MCF 10A (cell line): ENCODE measurements around the gene STUB1. TPM values are rescaled to one million over a fixed set of nuclear protein-coding genes. Genes with fewer than 3 reads are reported as not detected.

Source experiments
- Bru-seq: library from RNA; stranded (reverse); fragments of 400-500 nt; gene quantifications from one replicate; lab custom pipeline; 2021; lab: Mats Ljungman, UMichigan
- BruChase-seq, 2 experiments: library from RNA; stranded (reverse); fragments of 400-500 nt; gene quantifications; one replicate each; lab custom pipeline; 2021; lab: Mats Ljungman, UMichigan
- BruUV-seq: library from RNA; stranded (reverse); fragments of 400-500 nt; replicated peaks from 2 replicates; lab custom pipeline; 2021; lab: Mats Ljungman, UMichigan
- CTCF ChIA-PET: fragments of 300-600 bp; sonication (Branson Sonifier 250); formaldehyde crosslinking; extraction: SDS; loops from one replicate; lab custom pipeline; 2021; ENCODE audit warnings: antibody characterized with exemption, inconsistent platforms; lab: Yijun Ruan, JAX
- POLR2A ChIA-PET: fragments of 300-600, 350-650 bp; sonication (Branson Sonifier 250); formaldehyde crosslinking; extraction: SDS; loops from one replicate; lab custom pipeline; 2020; ENCODE audit warnings: antibody characterized with exemption, inconsistent platforms; lab: Yijun Ruan, JAX
- DNase-seq: peaks from one replicate; pipeline ENCODE4 v3.0.0-alpha.2; 2018; ENCODE audit not compliant: unreplicated experiment
- H3K27ac Mint-ChIP-seq: one replicate; pipeline ENCODE4 v1.8.0; 2022; ENCODE audit warnings: mild to moderate bottlenecking, low read depth, mixed read lengths; ENCODE audit not compliant: unreplicated experiment
- H3K27me3 Mint-ChIP-seq: one replicate; pipeline ENCODE4 v1.8.0; 2022; ENCODE audit warnings: mixed read lengths; ENCODE audit not compliant: insufficient read depth, unreplicated experiment
- H3K36me3 Mint-ChIP-seq: one replicate; pipeline ENCODE4 v1.8.0; 2022; ENCODE audit warnings: mild to moderate bottlenecking, moderate library complexity, mixed read lengths; ENCODE audit not compliant: insufficient read depth, unreplicated experiment
- H3K4me1 Mint-ChIP-seq: one replicate; pipeline ENCODE4 v1.8.0; 2022; ENCODE audit warnings: mixed read lengths; ENCODE audit not compliant: insufficient read depth, unreplicated experiment
- H3K4me3 Mint-ChIP-seq: one replicate; pipeline ENCODE4 v1.8.0; 2022; ENCODE audit warnings: mild to moderate bottlenecking, moderate library complexity, mixed read lengths; ENCODE audit not compliant: unreplicated experiment
- H3K9me3 Mint-ChIP-seq: one replicate; pipeline ENCODE4 v1.8.0; 2022; ENCODE audit warnings: mixed read lengths; ENCODE audit not compliant: unreplicated experiment
- intact Hi-C: fragments of 100-400 bp; cut with micrococcal nuclease; formaldehyde crosslinking; loops from 2 replicates; pipeline ENCODE4 v1.14.1; 2022
- long read RNA-seq: library from polyadenylated mRNA; stranded (forward); transcript quantifications from one replicate; pipeline ENCODE4 v2.0.0, GENCODE V29; 2022
- total RNA-seq: library from RNA; stranded (reverse); gene quantifications from 2 replicates; pipeline ENCODE4 v1.2.3, GENCODE V29; 2022
- TF ChIP-seq, protein P1 (sequence below): fragments of 200-600 bp; IDR thresholded peaks from one replicate; pipeline ENCODE4 v1.8.0; 2022; ENCODE audit warnings: antibody characterized with exemption, mild to moderate bottlenecking; ENCODE audit not compliant: unreplicated experiment

The STUB1 gene
- total RNA-seq (99.3 and 124 TPM in 2 replicates), Bru-seq, nascent RNA (percentile 77 among the genes with signal in this experiment), BruChase-seq, experiment 1, labeled RNA remaining after a 6-hour chase (percentile 92 among the genes with signal in this experiment), BruChase-seq, experiment 2, labeled RNA remaining after a 2-hour chase (percentile 86 among the genes with signal in this experiment)
- long read RNA-seq, transcript STUB1-201 (7 exons, 1,472 nt), result major isoform, 229 of 286 reads
- long read RNA-seq, partial matches to known transcripts, result 23 of 286 reads
- long read RNA-seq, other reads (novel, unspliced or antisense), result 30 of 286 reads

- POLR2A ChIA-PET, result interaction anchor here (0.7 to 3.9 kb wide), 19 partner anchors 10 to 747 kb away, joined by 3 to 32 read pairs (median 6); partner anchors contain the start of genes CAPN15, CCDC78, FBXL16 and HAGHL
- CTCF ChIA-PET, result interaction anchor here (1.0 kb wide), 1 partner anchor 257 kb away, joined by 4 read pairs; no protein-coding TSS in a partner anchor
- peak; percentile 81 for DNase-seq
- Mint-ChIP-seq H3K4me1 (no peaks in the 10 kb centered on the region), H3K9me3 (no peaks in the 10 kb centered on the region), H3K27me3 (no peaks in the 10 kb centered on the region), H3K36me3 (peaks cover 56% of the 10 kb centered on the region), H3K27ac (no peak within 1 kb of the TSS), H3K4me3 (peak within 1 kb of the TSS; percentile 76)
- TF ChIP-seq, protein P1, sequence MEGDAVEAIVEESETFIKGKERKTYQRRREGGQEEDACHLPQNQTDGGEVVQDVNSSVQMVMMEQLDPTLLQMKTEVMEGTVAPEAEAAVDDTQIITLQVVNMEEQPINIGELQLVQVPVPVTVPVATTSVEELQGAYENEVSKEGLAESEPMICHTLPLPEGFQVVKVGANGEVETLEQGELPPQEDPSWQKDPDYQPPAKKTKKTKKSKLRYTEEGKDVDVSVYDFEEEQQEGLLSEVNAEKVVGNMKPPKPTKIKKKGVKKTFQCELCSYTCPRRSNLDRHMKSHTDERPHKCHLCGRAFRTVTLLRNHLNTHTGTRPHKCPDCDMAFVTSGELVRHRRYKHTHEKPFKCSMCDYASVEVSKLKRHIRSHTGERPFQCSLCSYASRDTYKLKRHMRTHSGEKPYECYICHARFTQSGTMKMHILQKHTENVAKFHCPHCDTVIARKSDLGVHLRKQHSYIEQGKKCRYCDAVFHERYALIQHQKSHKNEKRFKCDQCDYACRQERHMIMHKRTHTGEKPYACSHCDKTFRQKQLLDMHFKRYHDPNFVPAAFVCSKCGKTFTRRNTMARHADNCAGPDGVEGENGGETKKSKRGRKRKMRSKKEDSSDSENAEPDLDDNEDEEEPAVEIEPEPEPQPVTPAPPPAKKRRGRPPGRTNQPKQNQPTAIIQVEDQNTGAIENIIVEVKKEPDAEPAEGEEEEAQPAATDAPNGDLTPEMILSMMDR, result no peak
- intact Hi-C loops, result no loop called here
- no TSS peak for BruUV-seq
Measured at GRCh38 chr16:679814-680624, at the start of gene STUB1. STUB1 (plus strand) TSS chr16:680410; CDS start chr16:680526, 116 bp downstream.

DNA sequence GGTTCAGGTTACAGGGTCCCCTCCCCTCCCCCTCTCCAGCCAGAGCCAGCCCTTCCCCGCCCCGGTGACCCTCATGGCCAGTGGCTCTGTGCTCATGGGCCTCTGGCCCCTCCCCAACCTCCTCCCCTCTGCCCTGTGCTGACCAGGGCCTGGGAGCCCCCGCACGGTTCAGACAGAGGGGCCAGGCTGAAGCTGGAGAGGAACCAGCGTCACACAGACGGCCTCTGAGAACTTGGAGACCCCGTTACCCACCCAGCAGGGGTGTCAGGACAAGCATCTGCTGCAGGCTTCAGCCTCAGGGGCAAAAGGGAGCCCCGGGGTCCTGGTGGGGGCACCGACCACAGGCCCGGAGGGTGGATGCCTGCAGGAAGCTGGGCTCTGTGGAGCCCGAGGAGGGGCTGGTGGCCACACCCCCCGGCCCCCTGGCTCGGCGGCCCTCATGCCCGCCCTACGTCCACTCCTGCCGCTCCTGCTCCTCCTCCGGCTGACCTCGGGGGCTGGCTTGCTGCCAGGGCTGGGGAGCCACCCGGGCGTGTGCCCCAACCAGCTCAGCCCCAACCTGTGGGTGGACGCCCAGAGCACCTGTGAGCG, 49.3 kb upstream of the STUB1 start, which contains the start of gene WFIKKN1:
TSS of gene WFIKKN1 (plus strand) at position 171 of the 591 bp plus-strand sequence. CDS start at position 440, 269 bp downstream.
- H3K36me3 Mint-ChIP-seq, result peaks cover 26% of the 10 kb centered on the region
- intact Hi-C loops, result no loop called here
- DNase-seq, result peak; percentile 45
- ChIA-PET POLR2A (interaction anchor here (1.0 kb wide), 1 partner anchor 9 kb away, joined by 3 read pairs; no protein-coding TSS in a partner anchor), CTCF (interaction anchor here (0.6 kb wide), 1 partner anchor 20 kb away, joined by 3 read pairs; no protein-coding TSS in a partner anchor)
- no peaks in the 10 kb centered on the region for H3K27me3 Mint-ChIP-seq
- no peaks in the 10 kb centered on the region for H3K9me3 Mint-ChIP-seq
- no TSS peak for BruUV-seq
- peaks cover 23% of the 10 kb centered on the region for H3K4me1 Mint-ChIP-seq
- TF ChIP-seq, protein P1, result no peak
- peak within 1 kb of the TSS; percentile 10 for H3K4me3 Mint-ChIP-seq
- H3K27ac Mint-ChIP-seq, result no peak within 1 kb of the TSS

GRCh38 chr16:631808-632358, 48.3 kb upstream of the STUB1 start:
- intact Hi-C loops, result no loop called here
- DNase-seq, result no peak
- no peak overlapping the region for H3K27ac Mint-ChIP-seq
- TF ChIP-seq, protein P1, result no peak
- H3K4me1 Mint-ChIP-seq, result peaks cover 17% of the 10 kb centered on the region
- no peaks in the 10 kb centered on the region for H3K9me3 Mint-ChIP-seq
- peaks cover 29% of the 10 kb centered on the region for H3K36me3 Mint-ChIP-seq
- H3K4me3 Mint-ChIP-seq, result peak overlapping the region; percentile 10
- no TSS peak for BruUV-seq
- no peaks in the 10 kb centered on the region for H3K27me3 Mint-ChIP-seq
- POLR2A ChIA-PET, result no interaction called here
- CTCF ChIA-PET, result no interaction called here
